Neuronal stem cell (in vitro differentiated cells): ENCODE data around the gene MPPED2.

Experiments used
- DNase-seq: peaks from one replicate; pipeline ENCODE4 v3.0.0-alpha.2; 2013; ENCODE audit warnings: low spot score
- H2AFZ ChIP-seq: one replicate; pipeline ENCODE4 v1.6.1; 2013; ENCODE audit warnings: mild to moderate bottlenecking, low read length, inconsistent platforms
- H2AK5ac ChIP-seq: 2 replicates; pipeline ENCODE4 v1.6.1; 2013; ENCODE audit warnings: low read depth, mild to moderate bottlenecking, inconsistent platforms, low read length, moderate library complexity, mixed read lengths
- H2BK120ac ChIP-seq: 2 replicates; pipeline ENCODE4 v1.6.1; 2013; ENCODE audit warnings: low read depth, mild to moderate bottlenecking, inconsistent platforms, low read length, moderate library complexity, mixed read lengths
- H2BK12ac ChIP-seq: one replicate; pipeline ENCODE4 v1.6.1; 2013; ENCODE audit warnings: low read length, inconsistent platforms
- H2BK15ac ChIP-seq: 2 replicates; pipeline ENCODE4 v1.6.1; 2013; ENCODE audit warnings: mild to moderate bottlenecking, low read length, inconsistent platforms, mixed read lengths
- H2BK5ac ChIP-seq: one replicate; pipeline ENCODE4 v1.6.1; 2013; ENCODE audit warnings: inconsistent platforms, mild to moderate bottlenecking, low read length, moderate library complexity
- H3K14ac ChIP-seq: one replicate; pipeline ENCODE4 v1.6.1; 2013; ENCODE audit warnings: low read length, inconsistent platforms
- H3K18ac ChIP-seq: 2 replicates; pipeline ENCODE4 v1.6.1; 2013; ENCODE audit warnings: low read length, inconsistent platforms
- H3K23ac ChIP-seq: 2 replicates; pipeline ENCODE4 v1.6.1; 2013; ENCODE audit warnings: low read depth, mild to moderate bottlenecking, mixed read lengths, low read length, inconsistent platforms; ENCODE audit not compliant: poor library complexity
- H3K27ac ChIP-seq: replicated peaks from 3 replicates; pipeline ENCODE4 v1.5.1; 2013; ENCODE audit warnings: low read length, inconsistent platforms
- H3K27me3 ChIP-seq, 3 experiments: 2 replicates each; pipeline ENCODE4 v1.6.1; 2013; ENCODE audit warnings: low read length in 3 of 3, mild to moderate bottlenecking in 2 of 3, inconsistent platforms in 1 of 3, low read depth in 1 of 3, mixed read lengths in 1 of 3, moderate library complexity in 1 of 3; ENCODE audit not compliant: control insufficient read depth in 3 of 3, insufficient read depth in 3 of 3
- H3K36me3 ChIP-seq, 2 donors: replicated peaks in 1 of 2; 2 replicates each; pipeline ENCODE4 v1.6.1; 2013; ENCODE audit warnings: low read length in 2 of 2; ENCODE audit not compliant: control insufficient read depth in 2 of 2, insufficient read depth in 2 of 2
- H3K4ac ChIP-seq: 2 replicates; pipeline ENCODE4 v1.6.1; 2013; ENCODE audit warnings: inconsistent platforms, mild to moderate bottlenecking, low read length, moderate library complexity
- H3K4me1 ChIP-seq, 2 donors: 1 replicate in 1 of 2; 2 replicates in 1 of 2; pipeline ENCODE4 v1.6.1; 2013; ENCODE audit warnings: low read length in 2 of 2, low read depth in 1 of 2; ENCODE audit not compliant: control insufficient read depth in 2 of 2, insufficient read depth in 1 of 2
- H3K4me2 ChIP-seq: one replicate; pipeline ENCODE4 v1.6.1; 2013; ENCODE audit warnings: mild to moderate bottlenecking, low read length, inconsistent platforms; ENCODE audit not compliant: insufficient read depth, poor library complexity, severe bottlenecking
- H3K4me3 ChIP-seq, 2 donors: 2 replicates each; pipeline ENCODE4 v1.5.1; 2013; ENCODE audit warnings: low read length in 2 of 2, mild to moderate bottlenecking in 2 of 2, inconsistent platforms in 1 of 2, moderate library complexity in 1 of 2
- H3K79me1 ChIP-seq: one replicate; pipeline ENCODE4 v1.6.1; 2013; ENCODE audit warnings: low read depth, mild to moderate bottlenecking, inconsistent platforms, low read length, moderate library complexity
- H3K9ac ChIP-seq: one replicate; pipeline ENCODE4 v1.6.1; 2013; ENCODE audit warnings: mild to moderate bottlenecking, low read depth, low read length, inconsistent platforms; ENCODE audit not compliant: poor library complexity
- H3K9me3 ChIP-seq, 2 donors: replicated peaks in 1 of 2; 2 replicates each; pipeline versions ENCODE3 to v1.6.1; 2013; ENCODE audit warnings: low read length in 2 of 2, mild to moderate bottlenecking in 2 of 2, inconsistent platforms in 1 of 2, low read depth in 1 of 2, mixed read lengths in 1 of 2, moderate library complexity in 1 of 2; ENCODE audit not compliant: control insufficient read depth in 2 of 2, insufficient read depth in 1 of 2
- H4K8ac ChIP-seq: one replicate; pipeline ENCODE4 v1.6.1; 2013; ENCODE audit warnings: low read depth, mild to moderate bottlenecking, inconsistent platforms, low read length, moderate library complexity
- H4K91ac ChIP-seq: one replicate; pipeline ENCODE4 v1.6.1; 2013; ENCODE audit warnings: low read length, low read depth, mild to moderate bottlenecking, inconsistent platforms; ENCODE audit not compliant: poor library complexity
- WGBS, 2 donors: extraction: QIAGEN DNeasy Blood & Tissue Kit; methylation state at CpG; one replicate each; pipeline ENCODE4 v1.1.7; 2013; ENCODE audit warnings: missing lambda C conversion rate in 2 of 2, mixed read lengths in 1 of 2; ENCODE audit not compliant: insufficient read length in 2 of 2, insufficient replicate concordance in 1 of 2; ENCODE audit errors: extremely low coverage in 2 of 2; 5-methylcytosine and 5-hydroxymethylcytosine counted together

Gene MPPED2

GRCh38 chr11:30381879-30382278 lies 204.3 kb downstream of the MPPED2 start:
- no peak overlapping the region for H4K8ac ChIP-seq
- no peak overlapping the region for H2AFZ ChIP-seq
- no peak overlapping the region for H2AK5ac ChIP-seq
- no peak overlapping the region for H3K27ac ChIP-seq
- H3K9ac ChIP-seq: no peak overlapping the region
- DNase-seq: no peak
- WGBS, 2 donors: no CpG with 5 or more reads among the region's 2 CpGs
- no peaks in the 10 kb centered on the region for H3K36me3 ChIP-seq
- no peak overlapping the region for H3K14ac ChIP-seq
- H2BK5ac ChIP-seq: no peak overlapping the region
- H2BK15ac ChIP-seq: no peak overlapping the region
- H3K4me2 ChIP-seq: no peak overlapping the region
- H2BK120ac ChIP-seq: no peak overlapping the region
- H4K91ac ChIP-seq: no peak overlapping the region
- no peak overlapping the region for H3K4me3 ChIP-seq
- no peak overlapping the region for H3K23ac ChIP-seq
- no peak overlapping the region for H3K4ac ChIP-seq
- no peak overlapping the region for H3K18ac ChIP-seq
- peaks cover 0 to 3% (median 0%) of the 10 kb centered on the region in 3 experiments for H3K27me3 ChIP-seq
- H3K4me1 ChIP-seq: peaks cover 0 to 3% of the 10 kb centered on the region in 2 donors
- H3K9me3 ChIP-seq: no peaks in the 10 kb centered on the region
- H2BK12ac ChIP-seq: no peak overlapping the region
- no peaks in the 10 kb centered on the region for H3K79me1 ChIP-seq

DNA sequence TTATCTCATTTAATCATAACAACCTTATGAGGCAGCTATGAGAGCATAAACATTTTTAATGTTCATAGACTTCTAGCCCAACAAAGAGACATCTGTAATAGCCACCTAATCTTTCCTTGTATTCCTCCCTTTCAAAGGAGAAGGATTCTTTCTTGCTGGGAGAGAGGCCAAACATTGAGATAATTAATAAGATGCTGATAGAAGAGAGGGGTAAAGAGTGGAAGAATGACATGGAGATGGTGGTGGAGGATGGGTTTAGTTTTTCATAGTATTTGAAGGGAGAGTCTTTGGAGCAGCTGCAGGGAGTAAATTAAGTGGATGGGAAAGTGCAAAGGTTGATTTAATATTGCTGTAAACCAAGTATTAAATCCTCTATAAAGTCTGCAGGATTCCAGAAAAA lies 205.3 kb downstream of the MPPED2 start:
- Histone ChIP-seq H3K18ac (no peak overlapping the region), H3K9me3 (no peaks in the 10 kb centered on the region), H2AK5ac (no peak overlapping the region), H3K4me2 (no peak overlapping the region), H3K4me3 (no peak overlapping the region), H3K4ac (no peak overlapping the region), H3K9ac (no peak overlapping the region), H3K27ac (no peak overlapping the region), H3K4me1 (peaks cover 0 to 5% of the 10 kb centered on the region in 2 donors), H2BK12ac (no peak overlapping the region), H3K23ac (no peak overlapping the region), H2BK120ac (no peak overlapping the region), H2AFZ (no peak overlapping the region), H3K79me1 (no peaks in the 10 kb centered on the region), H3K27me3 (peaks cover 0 to 3% (median 0%) of the 10 kb centered on the region in 3 experiments), H4K8ac (no peak overlapping the region), H3K36me3 (no peaks in the 10 kb centered on the region), H2BK15ac (no peak overlapping the region), H4K91ac (no peak overlapping the region), H2BK5ac (no peak overlapping the region), H3K14ac (no peak overlapping the region)
- no peak for DNase-seq

DNA sequence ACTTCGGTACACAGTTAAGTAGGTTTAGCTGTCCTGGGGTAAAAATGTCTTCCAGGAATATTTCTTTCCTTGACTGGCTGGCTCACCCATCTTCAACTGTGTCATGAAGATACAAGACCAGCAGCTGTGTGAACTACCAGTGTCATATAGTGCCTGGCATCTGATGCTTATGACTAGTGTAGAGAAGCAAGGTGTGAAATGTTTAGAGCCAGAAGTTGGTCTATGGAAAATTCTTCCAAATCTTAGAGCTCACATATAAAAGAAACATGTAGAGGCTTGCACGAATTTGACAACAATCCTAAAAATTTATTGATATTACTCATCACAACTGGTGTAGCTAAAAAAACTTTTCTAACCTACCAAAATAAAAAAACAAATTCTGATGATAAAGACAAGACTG lies 208.8 kb downstream of the MPPED2 start:
- no peak overlapping the region for H2AK5ac ChIP-seq
- no peaks in the 10 kb centered on the region for H3K79me1 ChIP-seq
- no peak overlapping the region for H2BK15ac ChIP-seq
- no peak overlapping the region for H3K18ac ChIP-seq
- no peak overlapping the region for H3K4ac ChIP-seq
- WGBS, 2 donors: no CpG with 5 or more reads among the region's 2 CpGs
- no peak overlapping the region for H4K8ac ChIP-seq
- no peak overlapping the region for H4K91ac ChIP-seq
- peaks cover 0 to 3% (median 0%) of the 10 kb centered on the region in 3 experiments for H3K27me3 ChIP-seq
- H3K27ac ChIP-seq: no peak overlapping the region
- H3K4me3 ChIP-seq: no peak overlapping the region
- no peak overlapping the region for H2BK120ac ChIP-seq
- no peak overlapping the region for H3K9ac ChIP-seq
- H3K4me2 ChIP-seq: no peak overlapping the region
- H2AFZ ChIP-seq: no peak overlapping the region
- no peak overlapping the region for H2BK5ac ChIP-seq
- H2BK12ac ChIP-seq: no peak overlapping the region
- peaks cover 0 to 5% of the 10 kb centered on the region in 2 donors for H3K4me1 ChIP-seq
- H3K14ac ChIP-seq: no peak overlapping the region
- H3K36me3 ChIP-seq: no peaks in the 10 kb centered on the region
- no peaks in the 10 kb centered on the region for H3K9me3 ChIP-seq
- no peak overlapping the region for H3K23ac ChIP-seq
- no peak for DNase-seq

- Histone ChIP-seq H3K4me1 (no peaks in the 10 kb centered on the region), H2BK120ac (no peak overlapping the region), H3K4me2 (no peak overlapping the region), H4K91ac (no peak overlapping the region), H3K18ac (no peak overlapping the region), H3K27ac (no peak overlapping the region), H2AK5ac (no peak overlapping the region), H3K14ac (no peak overlapping the region), H3K27me3 (peaks cover 0 to 4% (median 0%) of the 10 kb centered on the region in 3 experiments), H3K4me3 (no peak overlapping the region), H2BK5ac (no peak overlapping the region), H3K36me3 (no peaks in the 10 kb centered on the region), H3K9ac (no peak overlapping the region), H2BK12ac (no peak overlapping the region), H3K9me3 (peaks cover 0 to 4% of the 10 kb centered on the region in 2 donors), H3K23ac (no peak overlapping the region), H3K4ac (no peak overlapping the region), H2BK15ac (no peak overlapping the region), H3K79me1 (no peaks in the 10 kb centered on the region), H2AFZ (no peak overlapping the region), H4K8ac (no peak overlapping the region)
- no CpG with 5 or more reads among the region's 1 CpG for WGBS, 2 donors
- no peak for DNase-seq
These were observed 216.0 kb downstream of the MPPED2 start for GRCh38 chr11:30370164-30370563.
